Measurements from ENCODE around the gene FXYD5. TPM values are rescaled to one million over a fixed set of nuclear protein-coding genes. Genes with fewer than 3 reads are reported as not detected.
A peak's percentile ranks its signal among the peaks of the same experiment; 100 is the strongest.

The FXYD5 gene
- total RNA-seq, 1 donor from 2014 or later: 138 TPM

DNA sequence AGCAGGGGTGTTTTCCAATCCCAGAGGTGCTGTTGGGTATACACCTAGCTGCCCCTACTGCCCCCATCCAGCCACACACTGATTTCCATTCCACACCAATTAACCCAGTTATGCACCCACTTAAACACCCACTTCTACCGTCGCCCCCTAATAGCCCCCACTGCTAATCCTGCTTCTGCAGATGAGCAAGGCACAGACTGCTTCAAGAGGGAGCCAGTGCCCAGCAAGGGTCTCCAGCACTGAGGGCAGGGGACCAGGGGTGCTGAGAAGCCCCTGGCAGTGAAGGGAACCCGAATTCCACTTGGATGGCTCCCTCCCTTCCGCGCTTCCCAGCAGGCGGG is 10.3 kb upstream of the FXYD5 start:
- intact Hi-C loops (cut with DNase I): loop anchor here (10.0 kb wide), 2 partner anchors 601 to 1349 kb away; partner anchors contain the start of genes IGFLR1, KCTD15, LIN37 and PSENEN
- Histone ChIP-seq H3K27ac (no peak overlapping the region), H3K27me3 (no peaks in the 10 kb centered on the region), H3K4me3 (no peak overlapping the region), H3K36me3 (no peaks in the 10 kb centered on the region), H3K9me3 (no peaks in the 10 kb centered on the region), H3K4me1 (peaks cover 8 to 21% of the 10 kb centered on the region in 2 donors)
- TF ChIP-seq, protein P1, sequence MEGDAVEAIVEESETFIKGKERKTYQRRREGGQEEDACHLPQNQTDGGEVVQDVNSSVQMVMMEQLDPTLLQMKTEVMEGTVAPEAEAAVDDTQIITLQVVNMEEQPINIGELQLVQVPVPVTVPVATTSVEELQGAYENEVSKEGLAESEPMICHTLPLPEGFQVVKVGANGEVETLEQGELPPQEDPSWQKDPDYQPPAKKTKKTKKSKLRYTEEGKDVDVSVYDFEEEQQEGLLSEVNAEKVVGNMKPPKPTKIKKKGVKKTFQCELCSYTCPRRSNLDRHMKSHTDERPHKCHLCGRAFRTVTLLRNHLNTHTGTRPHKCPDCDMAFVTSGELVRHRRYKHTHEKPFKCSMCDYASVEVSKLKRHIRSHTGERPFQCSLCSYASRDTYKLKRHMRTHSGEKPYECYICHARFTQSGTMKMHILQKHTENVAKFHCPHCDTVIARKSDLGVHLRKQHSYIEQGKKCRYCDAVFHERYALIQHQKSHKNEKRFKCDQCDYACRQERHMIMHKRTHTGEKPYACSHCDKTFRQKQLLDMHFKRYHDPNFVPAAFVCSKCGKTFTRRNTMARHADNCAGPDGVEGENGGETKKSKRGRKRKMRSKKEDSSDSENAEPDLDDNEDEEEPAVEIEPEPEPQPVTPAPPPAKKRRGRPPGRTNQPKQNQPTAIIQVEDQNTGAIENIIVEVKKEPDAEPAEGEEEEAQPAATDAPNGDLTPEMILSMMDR (IDR thresholded peaks at IDR 0.05): no peak
- no peak for DNase-seq (ENCODE audit: low spot score in 2 of 2)

DNA sequence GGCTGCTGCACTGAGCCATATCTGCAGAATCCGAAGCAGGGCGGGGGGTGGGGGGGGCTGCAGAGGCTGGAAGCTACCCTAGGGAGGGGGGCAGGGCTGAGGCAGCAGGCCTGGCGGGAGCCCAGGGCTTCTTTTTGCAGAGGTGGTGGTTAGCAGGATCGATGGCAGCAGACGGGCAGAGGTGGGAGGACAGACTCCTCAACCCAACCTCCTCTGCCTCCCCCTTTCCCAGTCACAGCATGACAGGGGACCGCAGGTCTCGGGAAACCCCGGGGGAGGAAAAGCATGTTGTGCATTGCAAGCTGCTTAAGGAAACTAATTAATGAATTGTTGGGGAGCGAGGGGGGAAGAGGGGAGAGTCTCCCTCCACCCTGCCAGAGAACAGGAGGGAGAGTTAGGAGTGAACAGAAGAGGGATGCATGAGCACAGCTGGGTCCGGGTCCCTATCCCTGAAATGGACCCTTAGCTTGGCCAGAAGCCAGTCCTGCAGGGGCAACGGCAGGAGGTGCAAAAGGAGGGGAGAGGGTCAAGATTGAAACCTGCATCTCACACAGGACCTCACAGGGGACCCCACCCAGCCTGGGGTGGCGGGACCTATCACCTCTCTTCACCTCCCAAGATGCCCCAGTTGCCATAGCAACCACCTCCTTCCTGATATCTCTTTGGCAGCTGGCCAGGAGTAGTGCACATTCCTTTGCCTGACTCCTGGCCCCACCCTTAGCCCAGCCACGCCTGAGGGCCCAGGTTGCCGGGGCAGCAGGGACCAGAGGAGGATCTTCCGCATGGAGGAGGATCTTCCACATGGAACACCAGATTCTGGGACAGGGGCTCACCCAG is 9.7 kb upstream of the FXYD5 start:
- no peaks in the 10 kb centered on the region for H3K36me3 ChIP-seq
- H3K4me1 ChIP-seq: peaks cover 5 to 17% of the 10 kb centered on the region in 2 donors
- no peak overlapping the region for H3K27ac ChIP-seq
- TF ChIP-seq, protein P1 (IDR thresholded peaks at IDR 0.05): no peak
- intact Hi-C loops (cut with DNase I): loop anchor here (10.0 kb wide), 2 partner anchors 600 to 1350 kb away; partner anchors contain the start of genes IGFLR1, KCTD15, LIN37 and PSENEN
- no peaks in the 10 kb centered on the region for H3K27me3 ChIP-seq
- H3K9me3 ChIP-seq: no peaks in the 10 kb centered on the region
- DNase-seq (ENCODE audit: low spot score in 2 of 2): no peak
- H3K4me3 ChIP-seq: no peak overlapping the region

- H3K27ac ChIP-seq: peak overlapping the region; percentile 24 to 68
- no peaks in the 10 kb centered on the region for H3K27me3 ChIP-seq
- H3K9me3 ChIP-seq: no peaks in the 10 kb centered on the region
- no peaks in the 10 kb centered on the region for H3K36me3 ChIP-seq
- peaks cover 0 to 7% of the 10 kb centered on the region in 2 donors for H3K4me1 ChIP-seq
- DNase-seq (ENCODE audit: low spot score in 2 of 2): no peak
- intact Hi-C loops (cut with DNase I): loop anchor here (10.0 kb wide), 2 partner anchors 598 to 1352 kb away; partner anchors contain the start of genes IGFLR1, KCTD15, LIN37 and PSENEN
- TF ChIP-seq, protein P1 (IDR thresholded peaks at IDR 0.05): no peak
- H3K4me3 ChIP-seq: no peak overlapping the region
Measured at GRCh38 chr19:35146746-35147459, 7.6 kb upstream of the FXYD5 start.

DNA sequence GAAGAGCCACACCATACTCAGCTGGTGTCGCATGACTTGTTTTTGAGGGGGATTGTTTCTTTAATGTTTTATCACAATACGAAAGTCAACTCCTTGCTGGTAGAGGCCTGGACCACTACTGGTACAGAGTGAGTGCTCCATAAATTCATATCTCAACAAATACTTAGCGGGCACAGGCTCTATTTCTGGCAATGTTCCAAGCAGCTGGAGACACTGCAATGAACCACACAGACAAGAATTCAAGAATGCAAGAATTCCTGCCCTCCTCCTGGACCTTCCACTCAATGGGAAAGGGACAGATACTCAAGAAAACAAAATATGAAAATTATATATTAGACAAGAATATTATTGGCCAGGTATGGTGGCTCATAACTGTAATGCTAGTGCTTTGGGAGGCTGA is 5.1 kb upstream of the FXYD5 start:
- H3K36me3 ChIP-seq: no peaks in the 10 kb centered on the region
- TF ChIP-seq, protein P1 (IDR thresholded peaks at IDR 0.05): no peak
- intact Hi-C loops (cut with DNase I): loop anchor here (10.0 kb wide), 2 partner anchors 595 to 1355 kb away; partner anchors contain the start of genes IGFLR1, KCTD15, LIN37 and PSENEN
- H3K27me3 ChIP-seq: no peaks in the 10 kb centered on the region
- H3K4me3 ChIP-seq: no peak overlapping the region
- H3K9me3 ChIP-seq: no peaks in the 10 kb centered on the region
- peaks cover 6 to 11% of the 10 kb centered on the region in 2 donors for H3K4me1 ChIP-seq
- no peak overlapping the region for H3K27ac ChIP-seq
- no peak for DNase-seq (ENCODE audit: low spot score in 2 of 2)

GRCh38 chr19:35150445-35150844 is 4.1 kb upstream of the FXYD5 start:
- Histone ChIP-seq H3K9me3 (no peaks in the 10 kb centered on the region), H3K27ac (no peak overlapping the region), H3K27me3 (no peaks in the 10 kb centered on the region), H3K4me3 (no peak overlapping the region), H3K4me1 (peaks cover 9 to 11% of the 10 kb centered on the region in 2 donors), H3K36me3 (no peaks in the 10 kb centered on the region)
- intact Hi-C loops (cut with DNase I): no loop called here
- TF ChIP-seq, protein P1 (IDR thresholded peaks at IDR 0.05): no peak
- no peak for DNase-seq (ENCODE audit: low spot score in 2 of 2)
